HG03378 (cell line): Measurements from ENCODE around the gene DGKG.

Experiments
- ATAC-seq: cut with Tn5 transposase; IDR thresholded peaks from one replicate; pipeline ENCODE4 v1.9.1; 2021; ENCODE audit warnings: mild to moderate bottlenecking, moderate library complexity; ENCODE audit not compliant: unreplicated experiment

The DGKG gene

GRCh38 chr3:186213946-186214345 lies 148.1 kb downstream of the DGKG start:
- ATAC-seq = no peak

GRCh38 chr3:186212611-186213010 lies 149.4 kb downstream of the DGKG start:
- no peak for ATAC-seq

- ATAC-seq = no peak
These were observed 151.1 kb downstream of the DGKG start for GRCh38 chr3:186210852-186211500.

- ATAC-seq = no peak
These were observed 152.0 kb downstream of the DGKG start for GRCh38 chr3:186209810-186210752.

- no peak for ATAC-seq
These were observed 153.6 kb downstream of the DGKG start for GRCh38 chr3:186208296-186208989.

GRCh38 chr3:186207515-186207914 lies 154.5 kb downstream of the DGKG start:
- ATAC-seq = no peak

- ATAC-seq = no peak
These were observed 161.3 kb downstream of the DGKG start for GRCh38 chr3:186200726-186201125.

- no peak for ATAC-seq
These were observed 163.6 kb downstream of the DGKG start for GRCh38 chr3:186198442-186198841.

GRCh38 chr3:186194451-186194811 lies 167.6 kb downstream of the DGKG start:
- no peak for ATAC-seq

GRCh38 chr3:186193534-186194450 lies 168.2 kb downstream of the DGKG start:
- no peak for ATAC-seq

GRCh38 chr3:186192823-186193222 lies 169.2 kb downstream of the DGKG start:
- ATAC-seq = no peak

GRCh38 chr3:186189492-186189891 lies 172.5 kb downstream of the DGKG start:
- no peak for ATAC-seq

GRCh38 chr3:186187401-186188275 lies 174.4 kb downstream of the DGKG start:
- ATAC-seq = no peak

GRCh38 chr3:186185194-186185787 lies 176.7 kb downstream of the DGKG start:
- no peak for ATAC-seq

GRCh38 chr3:186184021-186184420 lies 178.0 kb downstream of the DGKG start:
- ATAC-seq = no peak

- no peak for ATAC-seq
These were observed 179.2 kb downstream of the DGKG start for GRCh38 chr3:186182850-186183249.

GRCh38 chr3:186181901-186182300 lies 180.1 kb downstream of the DGKG start:
- no peak for ATAC-seq

GRCh38 chr3:186180891-186181481 lies 181.0 kb downstream of the DGKG start:
- no peak for ATAC-seq

GRCh38 chr3:186180151-186180550 lies 181.9 kb downstream of the DGKG start:
- no peak for ATAC-seq
